Fibroblast of the aortic adventitia (primary cell): ENCODE data around the gene MGMT. TPM values are rescaled to one million over a fixed set of nuclear protein-coding genes. Genes with fewer than 3 reads are reported as not detected.

Experiments
- DNase-seq: peaks from one replicate; pipeline ENCODE4 v3.0.0-alpha.2; 2010; ENCODE audit warnings: low read depth
- H3K4me3 ChIP-seq: 2 replicates; pipeline ENCODE4 v1.5.1; 2011; ENCODE audit warnings: low read depth, mild to moderate bottlenecking, control low read depth, low read length, moderate library complexity
- total RNA-seq: library from RNA; depleted of rRNA; stranded (reverse); fragments of >200 nt; gene quantifications from 2 replicates; pipeline ENCODE4 v1.2.3, GENCODE V29; 2012; ENCODE audit warnings: low replicate concordance
- TF ChIP-seq, protein P1 (sequence below): IDR thresholded peaks from 2 replicates; pipeline ENCODE4 v1.5.1; 2011; ENCODE audit warnings: mild to moderate bottlenecking, low read length, control low read depth, inconsistent platforms; ENCODE audit not compliant: insufficient read depth

MGMT gene
- total RNA-seq, 1 donor = 21.8 TPM

DNA sequence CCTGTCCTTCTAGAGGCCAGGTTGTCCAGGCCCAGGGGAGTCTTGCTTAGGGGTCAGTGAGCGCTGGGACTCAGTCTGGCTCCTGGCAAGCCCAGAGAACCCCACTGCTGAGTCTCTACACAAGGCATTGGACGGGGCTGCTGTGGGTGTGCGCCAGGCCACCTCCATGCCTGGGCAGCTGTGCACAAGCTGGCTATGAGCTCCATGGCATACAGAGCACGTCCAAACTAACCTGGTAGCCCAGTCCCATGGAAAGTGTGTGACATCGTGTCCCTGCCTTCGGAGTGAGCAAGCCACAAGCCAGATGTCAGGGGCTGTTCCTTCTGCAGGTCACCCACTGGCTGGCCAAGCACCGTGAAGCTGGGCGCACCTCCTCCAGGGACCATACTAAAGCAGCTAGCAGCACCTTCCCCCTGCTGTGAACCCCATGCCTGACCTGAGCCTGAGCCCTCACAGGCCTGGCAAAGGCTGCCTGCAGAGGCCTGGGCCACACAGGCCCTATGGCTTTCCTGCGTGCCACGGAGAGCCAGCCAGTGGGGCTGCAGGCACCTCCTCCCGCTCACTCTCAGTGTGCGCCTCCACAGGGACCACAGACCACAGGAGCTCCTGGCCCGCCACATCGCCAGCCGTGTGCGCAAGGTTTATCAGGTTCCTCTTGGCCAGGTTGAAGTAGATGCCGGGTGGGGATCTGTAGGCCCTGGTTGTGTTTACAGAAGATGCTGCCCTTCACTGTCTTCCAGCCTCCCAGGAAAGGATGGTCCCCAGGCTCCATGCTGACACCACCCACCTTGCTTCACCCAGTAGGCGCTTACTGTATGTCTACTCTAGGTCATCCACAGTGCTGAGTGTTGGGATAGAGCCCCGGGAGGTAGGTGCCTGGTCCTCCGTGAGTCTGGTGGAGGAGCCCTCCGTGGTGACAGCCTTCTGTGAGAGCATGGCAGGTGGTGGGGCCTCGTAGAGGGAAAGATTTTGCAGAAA, 277.4 kb downstream of the MGMT start:
- TF ChIP-seq, protein P1, sequence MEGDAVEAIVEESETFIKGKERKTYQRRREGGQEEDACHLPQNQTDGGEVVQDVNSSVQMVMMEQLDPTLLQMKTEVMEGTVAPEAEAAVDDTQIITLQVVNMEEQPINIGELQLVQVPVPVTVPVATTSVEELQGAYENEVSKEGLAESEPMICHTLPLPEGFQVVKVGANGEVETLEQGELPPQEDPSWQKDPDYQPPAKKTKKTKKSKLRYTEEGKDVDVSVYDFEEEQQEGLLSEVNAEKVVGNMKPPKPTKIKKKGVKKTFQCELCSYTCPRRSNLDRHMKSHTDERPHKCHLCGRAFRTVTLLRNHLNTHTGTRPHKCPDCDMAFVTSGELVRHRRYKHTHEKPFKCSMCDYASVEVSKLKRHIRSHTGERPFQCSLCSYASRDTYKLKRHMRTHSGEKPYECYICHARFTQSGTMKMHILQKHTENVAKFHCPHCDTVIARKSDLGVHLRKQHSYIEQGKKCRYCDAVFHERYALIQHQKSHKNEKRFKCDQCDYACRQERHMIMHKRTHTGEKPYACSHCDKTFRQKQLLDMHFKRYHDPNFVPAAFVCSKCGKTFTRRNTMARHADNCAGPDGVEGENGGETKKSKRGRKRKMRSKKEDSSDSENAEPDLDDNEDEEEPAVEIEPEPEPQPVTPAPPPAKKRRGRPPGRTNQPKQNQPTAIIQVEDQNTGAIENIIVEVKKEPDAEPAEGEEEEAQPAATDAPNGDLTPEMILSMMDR = no peak
- DNase-seq = no peak
- H3K4me3 ChIP-seq = no peak overlapping the region

DNA sequence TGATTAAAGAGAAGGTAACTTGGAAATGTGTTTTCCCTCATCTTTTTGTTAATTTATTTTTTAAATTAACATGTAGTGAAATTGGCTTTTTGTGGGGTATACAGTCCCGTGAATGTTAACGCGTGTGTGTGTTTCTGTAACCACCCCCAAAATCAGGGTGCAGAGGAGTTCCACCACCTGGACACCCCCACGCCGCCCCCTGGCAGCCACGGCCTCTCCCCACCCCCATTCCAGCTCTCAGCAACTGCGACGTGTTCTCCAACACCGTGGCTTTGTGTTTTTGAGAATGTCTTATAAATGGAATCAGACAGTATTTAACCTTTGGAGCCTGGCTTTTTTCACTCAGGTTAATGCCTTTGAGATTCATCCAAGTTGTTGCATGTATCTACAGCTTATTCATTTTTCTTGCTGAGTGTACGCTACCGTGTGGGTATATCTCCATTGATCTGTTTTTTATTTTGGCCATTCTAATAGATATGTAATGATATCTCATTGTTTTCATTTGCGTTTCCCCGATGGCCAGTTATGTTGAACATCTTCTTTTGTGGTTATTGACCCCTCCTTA, 278.2 kb downstream of the MGMT start:
- no peak for DNase-seq

DNA sequence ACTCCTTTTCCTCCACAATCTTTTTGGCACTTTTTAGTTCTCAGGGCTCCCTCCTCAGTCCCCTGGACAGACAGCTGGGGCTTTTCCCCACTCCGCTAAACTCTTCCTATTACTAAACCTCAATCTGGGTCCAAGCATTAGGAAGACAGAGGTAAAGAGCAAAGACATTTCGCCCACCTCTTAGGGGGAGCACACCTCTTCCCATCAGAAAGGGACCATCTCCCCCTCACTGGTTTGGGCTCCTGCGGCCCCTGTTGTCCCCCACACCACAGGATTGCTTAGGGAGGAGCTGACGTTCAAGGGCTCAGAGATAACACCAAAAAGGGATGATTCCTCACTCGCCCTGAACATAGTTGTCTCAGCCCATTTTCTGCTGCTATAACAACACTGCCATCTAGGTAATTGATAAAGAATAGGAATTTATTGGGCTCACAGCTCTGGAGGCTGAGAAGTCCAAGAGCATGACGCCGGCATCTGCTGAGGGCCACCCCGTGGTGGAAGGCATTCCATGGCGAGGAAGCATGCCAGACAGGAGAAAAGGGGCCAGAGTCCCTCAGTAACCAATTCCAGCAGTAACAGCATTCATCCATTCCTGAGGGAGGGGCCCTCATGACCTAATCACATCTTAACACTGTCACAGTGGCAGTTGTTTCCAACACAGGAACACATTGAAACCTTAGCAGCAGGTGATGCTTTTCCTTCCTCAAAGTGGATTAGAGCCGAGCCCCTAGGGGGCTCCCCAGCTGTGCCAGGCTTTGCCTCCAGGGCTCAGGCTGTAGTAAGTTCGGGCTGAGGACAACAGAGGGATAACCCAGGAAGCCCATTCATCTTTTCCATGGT, 287.4 kb downstream of the MGMT start:
- TF ChIP-seq, protein P1 = no peak
- H3K4me3 ChIP-seq = no peak overlapping the region
- no peak for DNase-seq

More for the DNA sequence above, 278.2 kb downstream of the MGMT start:
- no peak overlapping the region for H3K4me3 ChIP-seq
- TF ChIP-seq, protein P1 = no peak

DNA sequence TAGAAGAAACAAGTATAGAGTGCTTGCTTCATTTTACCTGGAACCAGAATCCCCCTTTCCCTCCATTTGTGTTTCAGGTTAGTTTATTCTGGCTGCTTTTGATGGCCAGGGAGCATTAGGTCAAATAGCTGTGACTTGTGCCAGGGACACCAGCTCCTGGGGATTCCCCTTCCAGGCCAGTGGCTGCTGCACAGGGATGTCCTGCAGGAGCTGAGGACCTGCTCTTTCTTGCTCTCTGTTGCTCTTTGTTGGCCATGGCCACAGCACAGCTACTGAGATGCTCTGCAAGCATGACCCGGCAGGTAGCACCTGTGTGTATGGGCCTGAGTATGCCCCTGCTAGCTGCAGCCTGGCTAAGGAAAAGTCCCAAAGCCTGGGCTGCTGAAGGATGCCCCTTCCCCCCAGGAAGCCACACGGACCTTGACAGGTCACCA, 288.1 kb downstream of the MGMT start:
- TF ChIP-seq, protein P1 = no peak
- no peak overlapping the region for H3K4me3 ChIP-seq
- DNase-seq = no peak

DNA sequence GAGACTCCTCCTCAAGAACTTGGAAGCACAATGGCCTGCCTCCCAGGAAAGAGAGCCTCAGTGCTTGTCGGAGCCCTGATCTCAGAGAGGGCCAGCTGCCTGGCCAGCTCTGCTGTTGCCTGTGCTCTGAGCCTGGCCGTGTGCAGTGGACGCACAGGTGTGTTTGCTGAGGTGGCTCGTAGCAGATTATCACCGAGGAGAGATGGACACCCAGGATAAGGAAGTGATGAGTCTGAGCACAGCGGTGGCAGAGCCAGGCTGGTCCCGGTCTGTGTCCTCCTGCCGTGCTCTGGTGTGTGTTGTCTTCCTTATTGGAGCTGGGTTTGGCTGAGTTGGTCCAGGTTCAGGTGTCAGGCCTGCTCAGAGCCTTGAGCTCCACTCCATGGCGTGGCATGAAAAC, 288.6 kb downstream of the MGMT start:
- DNase-seq = no peak
- H3K4me3 ChIP-seq = no peak overlapping the region
- TF ChIP-seq, protein P1 = no peak
